Left kidney (tissue), 2 donors: Measurements from ENCODE around the gene CPSF2. TPM values are rescaled to one million over a fixed set of nuclear protein-coding genes. Genes with fewer than 3 reads are reported as not detected.
"Not testable (repeated sequence)": the region's sequence is repeated elsewhere in the genome, so short reads cannot be mapped to it uniquely, and the experiment has no call there.

Source experiments
- DNase-seq: peaks from one replicate; pipeline ENCODE4 v3.0.0-alpha.2; 2013
- polyA plus RNA-seq: library from polyadenylated mRNA; unstranded; fragments of 120-200 nt; gene quantifications from one replicate; pipeline ENCODE4 v1.2.1, GENCODE V29; 2013; ENCODE audit not compliant: insufficient read length

CPSF2 gene
- polyA plus RNA-seq, 1 donor: 71.8 TPM

DNA sequence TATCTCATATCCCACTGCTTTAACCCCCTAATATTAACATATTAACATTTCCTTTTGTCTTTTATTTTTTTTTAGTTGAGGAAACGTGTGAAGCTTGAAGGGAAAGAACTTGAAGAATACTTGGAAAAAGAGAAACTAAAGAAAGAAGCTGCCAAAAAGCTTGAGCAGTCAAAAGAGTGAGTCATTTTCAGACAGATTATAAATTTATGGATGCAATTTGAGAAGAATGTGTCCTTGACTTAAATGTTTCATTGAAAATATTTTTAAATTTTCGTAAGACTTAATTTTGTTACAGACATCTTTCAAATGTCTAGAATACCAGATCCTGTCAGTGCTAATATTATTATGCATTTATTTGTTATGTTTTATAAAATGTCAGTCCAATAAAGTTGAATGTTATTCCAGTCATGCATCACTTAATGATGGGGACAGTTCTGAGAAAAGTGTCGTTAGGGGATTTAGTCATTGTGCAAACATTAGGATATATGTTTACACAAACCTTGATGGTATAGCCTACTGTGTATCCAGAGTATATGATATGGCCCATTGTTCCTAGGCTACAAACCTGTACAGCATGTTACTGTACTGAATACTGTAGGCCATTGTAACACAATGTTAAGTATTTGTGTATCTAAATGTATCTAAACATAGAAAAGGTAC, 32.6 kb downstream of the CPSF2 start:
- no peak for DNase-seq

- DNase-seq: no peak
Measured at GRCh38 chr14:92160619-92161018, 38.9 kb downstream of the CPSF2 start.

DNA sequence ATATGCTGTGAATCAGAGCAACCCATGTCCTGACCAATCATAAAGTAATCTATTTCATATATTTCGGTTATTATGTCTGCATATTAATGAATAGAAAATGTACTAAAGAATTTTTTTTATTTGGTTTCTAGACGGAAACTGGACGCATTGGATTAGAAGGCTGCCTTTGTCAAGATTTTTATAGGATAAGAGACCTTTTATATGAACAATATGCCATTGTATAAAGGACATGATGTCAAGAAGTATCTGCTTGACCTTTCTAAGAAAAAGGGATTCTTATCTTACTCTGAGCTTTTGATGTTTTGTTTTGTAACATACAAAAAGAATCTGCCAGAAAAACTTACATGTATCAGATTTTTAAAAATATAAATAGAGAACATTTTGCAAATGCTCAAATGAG, 39.8 kb downstream of the CPSF2 start:
- no peak for DNase-seq

- no peak for DNase-seq
Measured at GRCh38 chr14:92164958-92165357, 43.2 kb downstream of the CPSF2 start.

- no peak for DNase-seq
Measured at GRCh38 chr14:92173668-92174067, 51.9 kb downstream of the CPSF2 start.

GRCh38 chr14:92175811-92176210, 54.0 kb downstream of the CPSF2 start:
- no peak for DNase-seq

DNA sequence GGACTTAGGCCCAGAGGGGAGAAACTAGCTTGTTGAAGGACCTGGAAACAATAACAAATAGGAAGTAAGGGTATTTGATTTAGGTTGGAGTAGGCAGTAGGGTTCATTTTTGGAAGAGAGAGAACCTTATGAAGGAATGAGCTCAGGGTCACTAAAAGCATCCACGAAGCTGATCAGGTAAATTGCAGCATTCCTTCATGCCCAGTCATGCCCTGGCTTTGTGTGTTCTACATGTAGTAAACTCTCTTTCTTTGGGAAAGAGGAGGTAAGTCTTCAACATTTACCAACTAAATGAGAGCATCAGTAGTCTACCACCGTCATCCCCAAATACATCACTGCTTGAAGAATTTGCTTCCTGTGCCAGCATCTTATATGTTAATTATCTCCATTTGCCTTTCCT, 54.7 kb downstream of the CPSF2 start:
- DNase-seq: no peak

DNA sequence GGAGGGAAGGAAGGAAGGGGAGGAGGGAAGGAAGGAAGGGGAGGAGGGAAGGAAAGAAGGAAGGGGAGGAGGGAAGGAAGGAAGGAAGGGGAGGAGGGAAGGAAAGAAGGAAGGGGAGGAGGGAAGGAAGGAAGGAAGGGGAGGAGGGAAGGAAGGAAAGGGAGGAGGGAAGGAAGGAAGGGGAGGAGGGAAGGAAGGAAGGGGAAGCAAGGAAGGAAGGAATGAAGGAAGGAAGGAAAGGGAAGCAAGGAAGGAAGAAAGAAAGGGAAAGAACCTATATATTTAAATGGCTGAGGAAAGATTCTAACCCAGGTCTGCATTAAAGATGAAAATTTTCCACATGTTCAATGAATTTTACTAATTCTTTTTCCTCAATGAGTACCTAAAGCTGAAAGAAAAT, 57.4 kb downstream of the CPSF2 start:
- DNase-seq: not testable (repeated sequence)

- no peak for DNase-seq
Measured at GRCh38 chr14:92185559-92185958, 63.8 kb downstream of the CPSF2 start.

DNA sequence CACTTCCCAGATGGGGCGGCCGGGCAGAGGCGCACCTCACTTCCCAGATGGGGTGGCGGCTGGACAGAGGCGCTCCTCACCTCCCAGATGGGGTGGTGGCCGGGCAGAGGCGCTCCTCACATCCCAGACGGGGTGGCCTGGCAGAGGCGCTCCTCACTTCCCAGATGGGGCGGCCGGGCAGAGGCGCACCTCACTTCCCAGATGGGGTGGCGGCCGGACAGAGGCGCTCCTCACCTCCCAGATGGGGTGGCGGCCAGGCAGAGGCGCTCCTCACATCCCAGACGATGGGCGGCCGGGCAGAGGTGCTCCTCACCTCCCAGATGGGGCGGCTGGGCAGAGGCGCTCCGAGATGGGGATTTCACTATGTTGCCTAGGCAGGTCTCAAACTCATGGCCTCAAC, 65.8 kb downstream of the CPSF2 start:
- DNase-seq: not testable (repeated sequence)

DNA sequence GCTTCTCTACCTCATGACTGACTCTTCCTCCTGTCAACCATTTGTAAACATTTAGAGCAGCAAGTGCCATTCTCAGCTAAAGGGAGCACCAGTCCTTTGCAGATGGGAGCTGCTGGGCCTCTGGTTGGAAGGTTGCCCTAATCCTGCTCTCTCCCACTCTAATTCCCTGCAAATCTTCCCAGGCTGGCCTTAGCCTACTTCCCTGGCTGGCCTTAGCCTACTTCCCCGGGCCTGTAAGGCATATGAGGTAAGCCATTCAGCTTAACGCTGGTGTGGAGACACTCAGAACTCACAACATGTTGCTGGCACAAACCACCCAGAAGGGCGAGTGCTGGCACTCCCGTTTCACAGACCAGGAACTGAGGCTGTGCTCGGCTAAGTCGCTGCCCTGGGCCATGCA, 69.0 kb downstream of the CPSF2 start:
- DNase-seq: no peak

GRCh38 chr14:92198804-92199203, 77.0 kb downstream of the CPSF2 start:
- DNase-seq: no peak

DNA sequence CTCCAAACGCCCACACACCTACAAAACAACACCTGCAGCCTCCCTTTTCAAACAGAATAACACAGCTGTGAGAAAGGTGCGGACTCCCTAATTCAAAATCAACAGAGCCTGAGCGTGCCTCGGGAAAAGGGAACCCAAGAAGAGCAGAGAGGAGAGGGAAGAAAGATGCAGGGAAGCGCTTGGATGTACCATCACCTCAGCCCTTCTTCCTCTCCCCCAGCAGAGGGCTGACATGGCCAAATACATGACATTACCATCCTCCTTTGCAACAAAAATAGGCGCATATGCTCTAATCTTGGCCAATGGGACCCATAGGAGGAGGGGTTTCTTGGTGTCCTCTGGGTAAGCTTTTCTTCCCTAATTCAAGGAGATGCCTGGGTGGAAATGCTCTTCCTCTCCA, 78.0 kb downstream of the CPSF2 start:
- DNase-seq: no peak

- DNase-seq: no peak
Measured at GRCh38 chr14:92203116-92203515, 81.3 kb downstream of the CPSF2 start.

GRCh38 chr14:92204792-92205191, 83.0 kb downstream of the CPSF2 start:
- DNase-seq: no peak

DNA sequence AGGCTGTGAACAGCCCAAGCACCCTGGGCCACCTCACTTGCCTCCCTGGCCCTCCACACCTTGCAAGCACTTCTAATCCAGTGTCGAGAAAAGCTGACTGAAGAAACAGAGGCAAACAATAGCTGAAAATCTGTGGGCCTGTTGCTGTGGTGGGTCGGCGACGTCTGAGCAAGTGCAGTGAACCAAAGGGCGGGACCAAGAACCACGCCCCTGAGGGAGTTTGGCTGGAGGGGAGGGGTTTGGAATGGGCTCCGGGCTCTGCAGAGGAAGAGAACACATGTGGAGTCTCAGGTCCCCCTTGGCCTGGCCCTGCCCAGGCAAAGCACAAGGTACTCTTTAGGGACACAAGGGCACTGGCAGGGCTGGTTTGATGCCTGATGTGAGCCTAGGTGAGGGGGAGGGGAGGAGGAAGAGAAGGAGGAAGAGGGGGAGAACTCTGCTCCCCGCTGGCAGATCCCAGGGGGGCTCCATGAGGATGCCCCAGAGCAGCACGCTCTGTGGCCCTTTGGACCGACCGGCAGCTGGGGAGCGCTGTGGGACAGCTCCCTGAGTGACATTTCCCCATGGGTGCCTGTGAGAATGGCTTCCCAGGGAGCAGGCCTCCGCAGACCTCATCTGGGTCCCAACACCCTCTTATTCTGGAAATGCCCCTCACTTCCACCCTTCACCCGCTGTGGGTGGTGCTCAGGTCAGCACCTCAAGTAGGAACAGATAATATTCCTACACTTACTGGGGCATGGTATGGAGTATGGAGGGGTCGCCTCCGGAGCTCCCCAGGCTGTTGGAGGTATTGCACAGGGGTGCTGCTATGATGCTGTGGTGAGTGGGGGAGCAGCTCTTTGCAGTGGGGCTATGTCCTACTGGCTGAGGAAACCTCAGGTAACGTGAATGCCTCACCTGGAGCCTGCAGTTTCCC, 85.5 kb downstream of the CPSF2 start:
- DNase-seq: no peak

DNA sequence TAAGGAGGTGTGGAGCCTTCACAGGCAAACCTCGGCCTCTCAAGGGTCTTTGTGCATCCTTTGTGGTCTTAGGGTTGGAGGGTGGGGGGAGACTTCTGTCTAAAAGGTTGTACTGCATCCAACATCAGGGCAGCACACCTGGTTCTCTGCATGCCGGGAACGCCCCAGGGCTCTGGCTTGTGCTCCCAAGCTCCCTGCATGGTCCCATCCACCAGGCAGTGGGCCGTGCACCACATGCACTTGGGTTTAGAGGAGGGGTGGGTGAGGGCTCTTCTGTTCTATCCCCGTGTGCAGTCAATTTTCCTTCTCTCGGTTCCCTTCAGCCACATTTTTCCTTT, 86.1 kb downstream of the CPSF2 start:
- DNase-seq: no peak

- no peak for DNase-seq
Measured at GRCh38 chr14:92209141-92209540, 87.4 kb downstream of the CPSF2 start.

GRCh38 chr14:92213125-92213524, 91.4 kb downstream of the CPSF2 start:
- not testable (repeated sequence) for DNase-seq

- DNase-seq: no peak
Measured at GRCh38 chr14:92215579-92215978, 93.8 kb downstream of the CPSF2 start.

DNA sequence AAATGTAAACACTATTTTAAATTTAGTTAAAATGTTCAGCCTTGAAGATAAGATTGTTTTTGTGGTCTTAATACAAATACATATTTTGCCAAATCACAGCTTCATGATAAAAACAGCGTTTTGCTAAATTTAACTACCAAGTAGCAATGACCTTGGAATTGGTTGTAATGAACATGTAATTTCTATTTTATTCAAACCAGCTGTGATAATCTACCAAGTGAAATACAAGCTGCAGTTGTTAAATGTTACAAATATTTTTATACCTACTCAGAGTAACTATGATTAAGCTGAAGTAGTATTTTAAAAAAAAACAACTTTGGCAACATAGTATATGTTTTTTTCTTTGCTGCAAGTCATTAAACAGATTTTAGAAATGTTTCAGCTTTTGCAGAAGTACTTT, 96.2 kb downstream of the CPSF2 start:
- DNase-seq: peak; percentile 5
